Kidney glomerular epithelial cell (primary cell): ENCODE data around the gene SLC7A8.
"Not testable (repeated sequence)": the region's sequence is repeated elsewhere in the genome, so short reads cannot be mapped to it uniquely, and the experiment has no call there.

ENCODE experiments used
- DNase-seq: peaks from one replicate; lab custom pipeline; 2025; lab: John Stamatoyannopoulos, UW

Gene SLC7A8

GRCh38 chr14:23183479-23183878 lies at the start of gene SLC7A8:
SLC7A8 (minus strand) TSS chr14:23183660; CDS start chr14:23182914, 746 bp downstream.
- no peak for DNase-seq

DNA sequence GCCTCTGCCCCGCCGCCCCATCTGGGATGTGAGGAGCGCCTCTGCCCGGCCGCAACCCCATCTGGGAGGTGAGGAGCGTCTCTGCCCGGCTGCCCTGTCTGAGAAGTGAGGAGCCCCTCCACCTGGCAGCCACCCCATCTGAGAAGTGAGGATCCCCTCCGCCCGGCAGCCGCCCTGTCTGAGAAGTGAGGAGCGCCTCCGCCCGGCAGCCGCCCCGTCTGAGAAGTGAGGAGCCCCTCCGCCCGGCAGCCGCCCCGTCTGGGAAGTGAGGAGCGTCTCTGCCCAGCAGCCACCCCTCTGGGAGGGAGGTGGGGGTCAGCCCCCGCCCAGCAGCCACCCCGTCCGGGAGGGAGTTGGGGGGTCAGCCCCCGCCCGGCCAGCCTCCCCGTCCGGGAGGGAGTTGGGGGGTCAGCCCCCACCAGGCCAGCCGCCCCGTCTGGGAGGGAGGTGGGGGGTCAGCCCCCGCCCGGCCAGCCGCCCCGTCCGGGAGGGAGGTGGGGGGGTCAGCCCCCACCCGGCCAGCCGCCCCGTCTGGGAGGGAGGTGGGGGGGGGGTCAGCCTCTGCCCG lies 48.9 kb upstream of the SLC7A8 start:
- DNase-seq, result not testable (repeated sequence)

DNA sequence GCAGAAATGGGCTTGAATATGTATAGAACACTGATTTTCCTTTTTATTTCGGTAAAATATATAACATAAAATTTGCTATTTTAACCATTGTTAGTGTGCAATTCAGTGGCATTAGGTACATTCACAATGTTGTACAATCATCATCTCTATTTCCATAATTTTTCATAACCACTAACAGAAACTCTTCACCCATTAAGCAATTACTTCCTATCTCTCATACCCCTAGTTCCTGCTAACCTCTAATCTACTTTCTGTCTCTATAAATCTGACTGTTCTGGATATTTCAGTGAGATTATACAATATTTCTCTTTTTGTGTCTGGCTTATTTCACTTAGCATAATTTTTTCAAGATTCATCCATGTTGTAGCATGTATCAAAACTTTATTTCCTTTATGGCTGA lies 45.4 kb upstream of the SLC7A8 start:
- DNase-seq, result no peak

DNA sequence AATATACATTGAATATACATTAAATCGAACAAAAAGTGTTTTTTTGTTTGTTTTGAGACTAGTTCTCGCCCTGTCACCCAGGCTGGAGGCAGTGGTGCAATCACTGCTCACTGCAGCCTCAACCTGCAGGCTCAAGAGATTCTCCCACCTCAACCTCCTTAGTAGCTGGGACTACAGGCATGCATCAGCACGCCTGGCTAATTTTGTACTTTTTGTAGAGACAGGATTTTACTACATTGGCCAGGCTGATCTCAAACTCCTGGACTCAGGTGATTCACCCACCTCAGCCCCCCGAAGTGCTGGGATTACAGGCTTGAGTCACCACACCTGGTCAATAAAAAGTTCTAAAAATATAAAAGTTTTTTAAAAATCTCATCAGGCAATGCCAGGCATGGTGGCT lies 44.1 kb upstream of the SLC7A8 start:
- no peak for DNase-seq

DNA sequence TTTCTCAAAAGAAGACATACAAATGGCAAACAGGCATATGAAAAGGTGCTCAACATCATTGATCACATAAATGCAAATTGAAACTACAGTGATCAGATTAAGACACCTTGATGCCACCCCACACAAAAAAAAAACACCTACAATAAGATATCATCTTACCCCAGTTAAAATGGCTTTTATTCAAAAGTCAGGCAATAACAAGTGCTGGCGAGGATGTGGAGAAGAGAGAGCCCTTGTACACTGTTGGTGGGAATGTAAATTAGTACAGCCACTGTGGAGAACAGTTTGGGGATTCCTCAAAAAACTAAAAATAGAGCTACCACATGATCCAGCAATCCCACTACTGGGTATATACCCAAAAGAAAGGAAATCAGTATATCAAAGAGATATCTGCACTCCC lies 41.5 kb upstream of the SLC7A8 start:
- DNase-seq, result not testable (repeated sequence)

- no peak for DNase-seq
Measured at GRCh38 chr14:23219075-23219474, 35.6 kb upstream of the SLC7A8 start.

GRCh38 chr14:23217032-23218020 lies 33.9 kb upstream of the SLC7A8 start:
- no peak for DNase-seq

- DNase-seq, result no peak
Measured at GRCh38 chr14:23215421-23215820, 32.0 kb upstream of the SLC7A8 start.

DNA sequence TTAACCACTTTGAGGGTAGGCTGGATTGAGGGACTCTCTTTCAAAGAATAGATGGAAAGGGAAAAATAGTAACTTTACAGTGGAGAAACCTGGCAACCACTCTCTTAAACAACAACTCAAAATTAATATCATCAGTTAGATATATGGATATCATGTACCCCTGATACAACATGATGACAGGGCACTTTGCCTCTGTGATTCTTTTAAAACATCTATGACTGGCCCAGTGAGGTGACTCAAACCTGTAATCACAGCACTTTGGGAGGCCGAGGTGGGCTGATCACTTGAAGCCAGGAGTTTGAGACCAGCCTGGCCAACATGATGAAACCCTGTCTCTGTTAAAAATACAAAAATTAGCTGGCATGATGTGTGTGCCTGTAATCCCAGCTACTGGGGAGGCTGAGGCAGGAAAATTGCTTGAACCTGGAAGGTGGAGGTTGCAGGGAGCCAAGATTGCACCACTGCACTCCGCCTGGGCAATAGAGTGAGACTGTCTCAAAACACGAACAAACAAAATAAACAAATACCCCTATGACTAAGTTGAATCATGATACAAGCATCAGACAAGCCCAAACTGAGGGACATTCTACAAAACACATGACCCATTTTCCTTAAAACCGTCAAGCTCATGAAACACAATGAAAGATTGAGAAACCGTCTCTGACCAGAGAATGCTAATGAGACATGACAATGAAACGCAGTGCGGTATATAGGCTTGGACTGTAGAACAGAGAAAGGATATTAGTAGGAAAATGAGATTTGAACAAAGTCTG lies 26.4 kb upstream of the SLC7A8 start:
- no peak for DNase-seq

DNA sequence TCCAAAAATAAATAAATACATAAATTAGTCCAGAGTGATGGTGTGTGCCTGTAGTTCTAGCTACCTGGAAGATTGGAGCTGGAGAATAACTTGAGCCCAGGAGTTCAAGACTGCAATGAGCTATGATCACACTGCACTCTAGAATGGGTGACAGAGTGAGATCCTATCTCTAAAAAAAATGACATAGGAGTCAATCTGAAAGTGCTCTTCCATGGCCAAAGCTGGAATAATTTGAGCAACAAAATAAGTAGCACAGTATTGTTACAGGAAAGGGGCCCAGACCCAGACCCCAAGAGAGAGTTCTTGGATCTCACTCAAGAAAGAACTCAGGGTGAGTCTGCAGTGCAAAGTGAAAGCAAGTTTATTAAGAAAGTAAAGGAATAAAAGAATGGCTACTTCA lies 24.9 kb upstream of the SLC7A8 start:
- no peak for DNase-seq

- no peak for DNase-seq
Measured at GRCh38 chr14:23207146-23207540, 23.7 kb upstream of the SLC7A8 start.

DNA sequence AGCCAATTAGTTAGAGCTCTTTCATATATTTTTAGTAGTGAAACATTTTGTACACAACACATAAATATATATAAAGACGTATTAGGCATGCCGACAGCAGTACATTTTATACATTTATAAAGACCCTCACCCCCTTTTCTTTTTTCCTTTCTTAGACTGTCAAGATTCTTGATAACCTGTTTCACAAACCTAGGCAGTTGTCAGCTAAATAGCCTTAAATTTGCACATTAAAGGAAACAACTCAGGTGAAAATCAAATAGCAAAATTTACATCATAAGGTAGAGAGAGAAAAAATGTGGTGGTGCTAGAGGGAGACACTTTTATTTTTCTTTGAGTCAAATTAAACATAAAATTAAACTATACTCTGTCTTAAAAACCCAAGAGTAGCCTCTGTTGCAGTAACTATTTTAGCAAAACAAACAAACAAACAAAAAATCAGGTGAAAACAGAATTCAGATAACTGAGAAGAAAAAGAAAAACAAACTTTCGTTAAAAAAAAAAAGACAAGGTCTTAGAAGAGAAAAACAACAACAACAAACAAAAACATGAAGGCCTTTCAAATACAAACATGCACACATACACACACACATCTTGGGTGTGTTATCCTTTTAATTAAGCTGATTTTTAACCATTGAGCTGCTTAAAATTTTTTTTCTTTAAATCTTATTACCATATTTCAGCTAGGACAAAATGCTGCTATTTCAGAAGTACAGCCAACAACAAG lies 23.1 kb upstream of the SLC7A8 start:
- no peak for DNase-seq

DNA sequence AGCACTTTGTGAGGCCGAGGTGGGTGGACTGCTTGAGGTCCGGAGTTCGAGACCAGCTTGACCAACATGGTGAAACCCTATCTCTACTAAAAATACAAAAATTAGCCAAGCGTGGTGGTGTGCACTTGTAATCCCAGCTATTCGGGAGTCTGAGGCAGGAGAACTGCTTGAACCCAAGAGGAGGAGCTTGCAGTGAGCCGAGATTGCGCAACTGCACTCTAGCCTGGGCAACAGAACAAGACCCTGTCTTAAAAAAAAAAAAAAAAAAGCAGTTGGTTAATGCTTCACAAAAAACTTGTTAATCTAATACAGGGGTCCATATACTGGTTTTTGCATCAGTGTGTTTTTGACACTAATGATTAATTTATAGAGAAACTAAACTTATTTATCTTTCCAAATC lies 18.5 kb upstream of the SLC7A8 start:
- no peak for DNase-seq

DNA sequence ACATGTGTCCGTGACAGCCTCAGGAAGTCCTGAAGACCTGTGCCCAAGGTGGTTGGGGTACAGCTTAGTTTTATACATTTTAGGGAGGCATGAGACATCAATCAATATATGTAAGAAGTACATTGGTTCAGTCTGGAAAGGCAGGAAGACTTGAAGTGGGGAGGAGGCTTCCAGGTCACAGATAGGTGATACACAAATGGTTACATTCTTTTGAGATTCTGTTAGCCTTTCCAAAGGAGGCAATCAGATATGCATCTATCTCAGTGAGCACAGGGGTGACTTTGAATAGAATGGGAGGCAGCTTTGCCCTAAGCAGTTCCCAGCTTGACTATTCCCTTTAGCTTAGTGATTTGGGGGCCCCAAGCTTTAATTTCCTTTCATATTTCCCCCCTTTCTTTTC lies 15.7 kb upstream of the SLC7A8 start:
- DNase-seq, result not testable (repeated sequence)

GRCh38 chr14:23196487-23196886 lies 13.0 kb upstream of the SLC7A8 start:
- DNase-seq, result not testable (repeated sequence)

GRCh38 chr14:23195552-23196101 lies 12.2 kb upstream of the SLC7A8 start:
- no peak for DNase-seq

- DNase-seq, result no peak
Measured at GRCh38 chr14:23193432-23193831, 10.0 kb upstream of the SLC7A8 start.

DNA sequence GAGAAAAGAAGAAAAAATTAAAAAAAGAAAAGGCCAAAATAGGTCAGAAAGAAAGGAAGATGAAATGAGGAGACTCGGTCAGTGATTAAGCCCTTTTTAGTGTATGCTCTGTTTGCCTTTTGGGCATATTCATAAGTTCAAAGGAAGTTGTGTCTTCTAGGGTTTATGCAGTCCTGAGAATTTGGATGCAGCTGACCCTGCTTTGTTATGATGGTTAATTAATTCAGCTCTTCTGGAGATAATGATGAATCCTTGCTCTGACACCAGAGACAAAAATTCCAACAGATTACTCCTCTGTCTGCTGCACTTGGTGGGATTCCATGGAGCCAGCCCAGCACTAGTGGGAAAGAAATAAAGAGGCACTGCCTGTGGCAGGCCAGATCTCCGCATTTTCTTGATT lies 4.5 kb upstream of the SLC7A8 start:
- DNase-seq, result no peak

DNA sequence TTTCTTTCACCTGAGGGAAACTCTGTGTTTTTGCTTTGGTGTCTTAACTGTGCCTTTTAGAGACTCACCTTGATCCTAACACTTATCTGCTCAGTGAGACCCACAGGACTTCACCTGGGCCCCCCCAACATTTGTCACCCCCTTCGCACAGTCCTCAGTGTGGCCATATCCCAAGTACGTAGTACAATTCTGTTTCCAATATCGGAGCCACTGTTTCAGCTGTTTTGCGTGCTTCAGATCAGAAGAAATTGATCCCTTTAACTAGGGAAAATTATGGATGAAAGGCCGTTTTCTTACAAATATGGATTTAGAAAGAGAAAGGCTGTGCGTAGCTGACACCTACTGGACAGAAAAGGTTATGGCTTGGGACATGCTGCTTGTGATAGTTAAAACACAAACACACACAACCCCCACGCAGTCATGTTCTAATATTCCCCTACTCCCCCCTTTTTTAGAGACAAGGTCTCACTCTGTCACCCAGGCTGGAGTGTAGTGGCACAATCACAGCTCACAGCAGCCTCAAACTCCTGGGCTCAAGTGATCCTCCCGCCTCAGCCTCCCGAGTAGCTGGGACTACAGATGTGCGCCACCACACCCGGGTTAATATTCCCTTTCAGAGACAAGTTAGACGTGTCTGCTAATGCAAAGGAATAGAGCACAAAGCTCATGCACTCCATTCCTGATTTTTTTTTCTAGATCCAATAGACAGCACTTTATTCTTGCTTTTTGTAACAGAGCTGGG lies 3.6 kb upstream of the SLC7A8 start:
- DNase-seq, result peak; percentile 34

- DNase-seq, result no peak
Measured at GRCh38 chr14:23185063-23185462, 1.6 kb upstream of the SLC7A8 start.

DNA sequence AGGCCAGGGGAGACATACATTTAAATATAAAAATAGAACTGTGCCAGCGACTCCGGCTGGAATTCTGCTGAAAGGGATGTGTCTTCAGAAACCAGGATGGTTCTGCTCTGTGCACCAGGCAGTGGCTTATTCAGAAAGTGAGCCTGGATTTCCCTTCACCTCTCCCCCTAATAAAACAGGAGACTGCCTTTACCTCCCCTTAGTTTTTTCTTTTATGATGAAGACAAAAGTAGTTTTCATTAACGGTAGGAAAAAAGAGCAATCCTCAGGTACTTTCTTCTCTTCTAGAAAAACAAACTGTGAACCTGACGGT lies 346 bp downstream of the SLC7A8 start:
- DNase-seq, result no peak
